Aortic smooth muscle cell (primary cell): ENCODE data around the gene FSTL5. TPM values are rescaled to one million over a fixed set of nuclear protein-coding genes. Genes with fewer than 3 reads are reported as not detected.

Source experiments
- total RNA-seq: library from RNA; depleted of rRNA; stranded (reverse); fragments of >200 nt; gene quantifications from 2 replicates; pipeline ENCODE4 v1.2.3, GENCODE V29; 2014

FSTL5 gene
- not detected in 2 replicates for total RNA-seq

GRCh38 chr4:162163892-162164759 lies at the start of gene FSTL5:
Gene FSTL5 (minus strand): TSS chr4:162164000. CDS start chr4:162111396, 52,604 bp downstream.

